ENCODE results near the gene ARRDC3. TPM values are rescaled to one million over a fixed set of nuclear protein-coding genes. Genes with fewer than 3 reads are reported as not detected.

ARRDC3 gene
- total and polyA plus RNA-seq, 2 of the 8 experiments (the other 6 are each of a cell fraction or from before 2014, with no cell fraction given) = 2.9 to 5.7 TPM

DNA sequence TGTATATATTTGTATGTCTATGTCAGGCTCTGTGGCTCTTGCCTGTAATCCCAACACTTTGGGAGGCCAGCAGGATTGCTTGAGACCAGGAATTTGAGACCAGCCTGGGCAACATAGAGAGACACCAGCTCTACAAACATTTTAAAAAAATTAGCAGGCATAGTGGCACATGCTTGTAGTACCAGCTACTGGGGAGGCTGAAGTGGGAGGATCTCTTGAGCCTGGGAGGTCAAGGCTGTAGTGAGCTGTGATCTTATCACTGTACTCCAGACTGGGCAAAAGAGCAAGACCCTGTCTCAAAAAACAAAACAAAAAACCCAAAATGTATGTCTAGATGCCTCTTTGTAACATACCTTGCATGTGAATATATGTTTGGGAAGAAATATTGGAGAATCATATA, 15.8 kb downstream of the ARRDC3 start:
- H3K4me2 ChIP-seq (ENCODE audit: insufficient read depth in 1 of 2, low read depth in 2 of 2, low read length in 2 of 2) = no peak overlapping the region
- H2BK12ac ChIP-seq (ENCODE audit: low read depth, low read length) = no peak overlapping the region

More for the DNA sequence above, 15.8 kb downstream of the ARRDC3 start:
- peaks cover 2 to 39% (median 12%) of the 10 kb centered on the region in 4 experiments; a peak in 6 of 8 replicates for H3K36me3 ChIP-seq (ENCODE audit: control insufficient read depth in 2 of 4, insufficient read depth in 4 of 4, low read length in 3 of 4)
- H3K56ac ChIP-seq (replicated peaks; ENCODE audit: insufficient read length, low read depth, low read length) = no peak overlapping the region
- H3K4me1 ChIP-seq (replicated peaks in 1 of 4; ENCODE audit: control insufficient read depth in 3 of 4, insufficient read depth in 4 of 4, low read length in 3 of 4) = no peaks in the 10 kb centered on the region
- no peaks in the 10 kb centered on the region for H3K79me1 ChIP-seq (ENCODE audit: low read depth, low read length)
- no peaks in the 10 kb centered on the region for H3K23me2 ChIP-seq (ENCODE audit: low read depth, low read length)
- no peaks in the 10 kb centered on the region for H4K20me1 ChIP-seq (replicated peaks in 1 of 2; ENCODE audit: control insufficient read depth in 1 of 2, insufficient read depth in 2 of 2, low read length in 2 of 2)
- H2AFZ ChIP-seq (ENCODE audit: low read length) = no peak overlapping the region
- H3K27ac ChIP-seq (ENCODE audit: low read depth, low read length) = no peak overlapping the region
- H2BK120ac ChIP-seq (replicated peaks; ENCODE audit: low read depth, low read length) = no peak overlapping the region
- H3K18ac ChIP-seq (ENCODE audit: extremely low read depth, low read length) = no peak overlapping the region
- ChIA-PET CTCF (ENCODE audit: partially characterized antibody) (interaction anchor here (1.2 to 2.0 kb wide), 3 partner anchors 12 to 141 kb away, joined by 3 to 6 read pairs (median 3); no protein-coding TSS in a partner anchor), POLR2A (ENCODE audit: partially characterized antibody) (interaction anchor here (1.0 to 2.5 kb wide), 3 partner anchors 13 to 52 kb away, joined by 3 to 8 read pairs (median 3); partner anchors contain the start of gene ARRDC3)
- H3K14ac ChIP-seq (ENCODE audit: insufficient read length) = no peak overlapping the region
- no peak overlapping the region for H3K4me3 ChIP-seq (ENCODE audit: extremely low read depth in 1 of 4, insufficient read depth in 2 of 4, low read depth in 3 of 4, low read length in 4 of 4)
- no peak overlapping the region for H4K5ac ChIP-seq (ENCODE audit: insufficient read length, low read depth, low read length)
- no peak overlapping the region for H2BK5ac ChIP-seq (ENCODE audit: low read depth, low read length)
- H4K91ac ChIP-seq (replicated peaks; ENCODE audit: insufficient read length, low read length) = no peak overlapping the region
- H3K9me3 ChIP-seq (ENCODE audit: insufficient read depth in 2 of 2, low read depth in 1 of 2, low read length in 1 of 2) = no peaks in the 10 kb centered on the region
- H2BK15ac ChIP-seq (ENCODE audit: low read length) = no peak overlapping the region
- no peak overlapping the region for H4K8ac ChIP-seq (ENCODE audit: extremely low read depth, insufficient read depth, low read length)
- no peaks in the 10 kb centered on the region for H3K27me3 ChIP-seq (replicated peaks in 1 of 4; ENCODE audit: control insufficient read depth in 3 of 4, extremely low read depth in 1 of 4, insufficient read depth in 3 of 4, low read length in 3 of 4)
- no peaks in the 10 kb centered on the region for H3K79me2 ChIP-seq (ENCODE audit: control insufficient read depth in 1 of 2, insufficient read depth in 2 of 2, low read length in 2 of 2)
- H3K9ac ChIP-seq (replicated peaks in 1 of 4; ENCODE audit: extremely low read depth in 1 of 4, low read depth in 3 of 4, low read length in 3 of 4) = no peak overlapping the region
- DNase-seq (ENCODE audit: low read depth in 1 of 2, low spot score in 2 of 2) (no peak), FAIRE-seq (no peak)
- H2AK5ac ChIP-seq (ENCODE audit: low read depth, low read length) = no peak overlapping the region
- no peak for TF ChIP-seq FOSL1 (IDR thresholded peaks at IDR 0.05; ENCODE audit: insufficient read depth, low read depth, low read length)
- TF ChIP-seq CHD2 (IDR thresholded peaks at IDR 0.05; ENCODE audit: low read length) = no peak
- no peak for TF ChIP-seq RXRA (IDR thresholded peaks at IDR 0.05; ENCODE audit: insufficient read depth, low read depth, low read length)
- TF ChIP-seq SAP30 (IDR thresholded peaks at IDR 0.05; ENCODE audit: insufficient read depth, insufficient replicate concordance, low read length) = no peak
- no peak overlapping the region for H2BK20ac ChIP-seq (ENCODE audit: low read length)
- H3K4ac ChIP-seq (replicated peaks; ENCODE audit: insufficient read length, low read depth, low read length) = no peak overlapping the region
- no peak overlapping the region for H3K23ac ChIP-seq (ENCODE audit: insufficient read length)
